Measurements from ENCODE around the gene VTI1A.
"Not testable (repeated sequence)": the region's sequence is repeated elsewhere in the genome, so short reads cannot be mapped to it uniquely, and the experiment has no call there.

The VTI1A gene

GRCh38 chr10:112851181-112851580 lies 404.2 kb downstream of the VTI1A start:
- DNase-seq (ENCODE audit: low read depth in 4 of 4, low spot score in 1 of 4) = no peak

GRCh38 chr10:112851588-112852211 lies 404.7 kb downstream of the VTI1A start:
- DNase-seq (ENCODE audit: low read depth in 4 of 4, low spot score in 1 of 4) = no peak

- DNase-seq (ENCODE audit: low read depth in 4 of 4, low spot score in 1 of 4) = no peak
These were observed 405.3 kb downstream of the VTI1A start for GRCh38 chr10:112852306-112852705.

GRCh38 chr10:112855134-112855533 lies 408.1 kb downstream of the VTI1A start:
- no peak for DNase-seq (ENCODE audit: low read depth in 4 of 4, low spot score in 1 of 4)

GRCh38 chr10:112857493-112857892 lies 410.5 kb downstream of the VTI1A start:
- no peak for DNase-seq (ENCODE audit: low read depth in 4 of 4, low spot score in 1 of 4)

GRCh38 chr10:112858986-112859651 lies 412.1 kb downstream of the VTI1A start:
- DNase-seq (ENCODE audit: low read depth in 4 of 4, low spot score in 1 of 4) = no peak

GRCh38 chr10:112859793-112860192 lies 412.8 kb downstream of the VTI1A start:
- no peak for DNase-seq (ENCODE audit: low read depth in 4 of 4, low spot score in 1 of 4)

GRCh38 chr10:112863461-112863860 lies 416.4 kb downstream of the VTI1A start:
- DNase-seq (ENCODE audit: low read depth in 4 of 4, low spot score in 1 of 4) = not testable (repeated sequence)
